A172 (cell line): ENCODE results near the gene ZNF304. TPM values are rescaled to one million over a fixed set of nuclear protein-coding genes. Genes with fewer than 3 reads are reported as not detected.

Experiments
- total RNA-seq: library from RNA; depleted of rRNA; stranded (reverse); fragments of >200 nt; shearing (Covaris generic); gene quantifications from 2 replicates; pipeline ENCODE4 v1.2.3, GENCODE V29; 2014; rRNA removed

Gene ZNF304
- total RNA-seq, 1 experiment from 2014 or later: 13.0 TPM

Other genes starting within 250 kb of the ZNF304 start
- not detected in 2 replicates for gene USP29, start 231.3 kb upstream of the ZNF304 start, total RNA-seq
- gene ZIM3, start 206.1 kb upstream of the ZNF304 start, total RNA-seq: not detected in 2 replicates
- gene DUXA, start 183.8 kb upstream of the ZNF304 start, total RNA-seq: not detected in 2 replicates
- gene ZNF264, start 159.8 kb upstream of the ZNF304 start, total RNA-seq: 20.5 and 33.3 TPM in 2 replicates
- gene AURKC, start 120.2 kb upstream of the ZNF304 start, total RNA-seq: 1.3 and 1.8 TPM in 2 replicates
- gene ZNF805, start 110.6 kb upstream of the ZNF304 start, total RNA-seq: 12.7 and 15.4 TPM in 2 replicates
- 40.2 and 41.8 TPM in 2 replicates for gene ZNF460, start 70.8 kb upstream of the ZNF304 start, total RNA-seq
- gene ZNF543, start 30.8 kb upstream of the ZNF304 start, total RNA-seq: 15.8 and 16.6 TPM in 2 replicates
- 35.3 and 42.1 TPM in 2 replicates for gene TRAPPC2B, start 12.3 kb downstream of the ZNF304 start, total RNA-seq
- 4.7 and 10.0 TPM in 2 replicates for gene ZNF547, start 12.3 kb downstream of the ZNF304 start, total RNA-seq
- 22.2 and 30.7 TPM in 2 replicates for gene ZNF548, start 38.6 kb downstream of the ZNF304 start, total RNA-seq
- gene ZNF17, start 59.9 kb downstream of the ZNF304 start, total RNA-seq: 10.0 and 19.1 TPM in 2 replicates
- gene ZNF749, start 84.1 kb downstream of the ZNF304 start, total RNA-seq: 15.1 and 24.4 TPM in 2 replicates
- gene VN1R1, start 105.9 kb downstream of the ZNF304 start, total RNA-seq: 0.05 and 0.45 TPM in 2 replicates
- gene ZNF772, start 126.3 kb downstream of the ZNF304 start, total RNA-seq: 7.4 and 9.0 TPM in 2 replicates
- 10.1 and 11.8 TPM in 2 replicates for gene ZNF419, start 136.5 kb downstream of the ZNF304 start, total RNA-seq
- gene ZNF773, start 148.7 kb downstream of the ZNF304 start, total RNA-seq: 4.2 and 15.4 TPM in 2 replicates
- gene ZNF549, start 176.1 kb downstream of the ZNF304 start, total RNA-seq: 5.4 and 6.1 TPM in 2 replicates
- gene ZNF550, start 208.6 kb downstream of the ZNF304 start, total RNA-seq: 4.9 and 5.0 TPM in 2 replicates
- 8.5 TPM in 2 replicates for gene ZNF416, start 227.6 kb downstream of the ZNF304 start, total RNA-seq
- gene ZIK1, start 232.9 kb downstream of the ZNF304 start, total RNA-seq: not detected in 2 replicates
- 13.6 and 20.2 TPM in 2 replicates for gene ZNF530, start 248.6 kb downstream of the ZNF304 start, total RNA-seq